Adipose tissue (tissue), 3 donors: Measurements from ENCODE around the gene MTHFD2L. TPM values are rescaled to one million over a fixed set of nuclear protein-coding genes. Genes with fewer than 3 reads are reported as not detected.

ENCODE experiments used
- H3K27ac ChIP-seq: one replicate; pipeline ENCODE4 v1.5.1; 2013; ENCODE audit warnings: low read depth, low read length
- WGBS, 3 donors: extraction: QIAGEN DNeasy Blood & Tissue Kit; methylation state at CpG; one replicate each; pipeline ENCODE4 v1.1.7; 2013; 5-methylcytosine and 5-hydroxymethylcytosine counted together
- polyA plus RNA-seq, 3 donors: library from polyadenylated mRNA; stranded (reverse); fragments of 200-250 nt; gene quantifications; one replicate each; pipeline ENCODE4 v1.2.3, GENCODE V29; 2013
- donor health status: healthy with polysubstance abuse.
- donor health status: Bipolar disorder and iron deficiency.
- donor health status: healthy.

Gene MTHFD2L
- polyA plus RNA-seq: 1 to 10 TPM; 4.5 to 7.8 (median 5.1) TPM

GRCh38 chr4:74157561-74158465 is at the start of gene MTHFD2L:
Gene MTHFD2L, plus strand, starts transcription at chr4:74158118. Its CDS starts 21 bp downstream, at chr4:74158139.
- H3K27ac ChIP-seq: no peak within 1 kb of the TSS
- 0 to 1% (median 0%) methylated on average over 70 to 78 of the region's 78 CpGs for WGBS, 3 donors

GRCh38 chr4:74108457-74109115 is 49.3 kb upstream of the MTHFD2L start:
- no peak overlapping the region for H3K27ac ChIP-seq
- WGBS, 3 donors: 94 to 98% (median 96%) methylated on average over 1 of the region's 1 CpG

DNA sequence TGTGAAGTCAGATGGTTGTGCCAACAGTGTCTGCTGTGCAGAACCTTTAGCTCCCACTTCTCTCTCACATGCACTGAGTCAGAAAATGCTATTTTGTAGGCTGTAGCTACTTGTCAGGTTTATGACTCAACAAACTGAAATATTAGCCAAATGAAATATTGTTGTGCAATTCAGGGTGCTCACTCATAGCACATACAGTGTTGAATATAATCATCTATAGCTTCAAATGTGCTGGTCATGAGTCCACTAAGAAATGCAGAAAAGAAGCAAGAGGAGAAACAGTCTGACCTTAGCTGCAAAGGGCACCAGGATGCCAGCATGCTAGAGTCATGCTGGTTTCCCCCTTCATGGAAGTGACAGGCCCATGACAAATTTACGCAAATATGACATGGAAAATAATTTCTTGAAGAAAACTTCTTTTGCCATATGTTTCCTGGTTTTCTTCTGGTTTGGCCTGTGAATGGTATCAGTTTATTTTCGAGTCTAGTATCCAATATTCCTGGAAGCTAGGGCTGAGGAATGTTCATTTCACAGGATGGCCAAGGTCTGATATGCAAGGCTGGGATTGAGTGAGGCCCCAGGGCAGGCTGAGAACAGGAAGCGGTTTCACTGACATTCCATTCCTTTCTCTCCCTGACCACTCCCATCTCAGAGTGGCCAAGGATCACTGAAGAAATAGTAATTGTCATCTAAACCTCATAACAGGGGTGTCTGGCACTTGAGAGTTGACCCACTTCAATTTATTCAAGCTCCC is 48.6 kb upstream of the MTHFD2L start:
- 50 to 64% (median 53%) methylated on average over 3 of the region's 3 CpGs for WGBS, 3 donors

GRCh38 chr4:74109870-74110605 is 47.9 kb upstream of the MTHFD2L start:
- H3K27ac ChIP-seq: no peak overlapping the region
- WGBS, 3 donors: 64 to 65% (median 65%) methylated on average over 6 of the region's 6 CpGs

More for the DNA sequence above, 48.6 kb upstream of the MTHFD2L start:
- no peak overlapping the region for H3K27ac ChIP-seq

DNA sequence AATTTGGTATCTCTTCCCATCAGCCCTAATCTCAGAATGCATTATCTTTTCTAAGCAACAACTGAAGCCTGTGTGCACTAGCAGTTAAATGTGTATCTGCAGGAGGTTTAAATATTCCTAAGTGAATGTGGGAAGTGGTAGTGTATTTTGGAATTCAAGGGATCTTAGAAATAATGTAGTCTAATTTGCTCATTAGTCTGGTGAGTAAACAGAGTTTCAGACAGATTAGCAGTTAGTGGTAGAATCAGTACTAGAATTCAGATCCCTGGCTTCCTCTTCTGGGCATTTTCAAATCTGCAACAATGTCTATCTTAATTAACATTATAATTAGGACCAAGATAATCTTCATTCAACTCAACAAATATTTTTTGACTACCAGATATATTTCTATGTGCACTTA is 47.2 kb upstream of the MTHFD2L start:
- H3K27ac ChIP-seq: no peak overlapping the region

DNA sequence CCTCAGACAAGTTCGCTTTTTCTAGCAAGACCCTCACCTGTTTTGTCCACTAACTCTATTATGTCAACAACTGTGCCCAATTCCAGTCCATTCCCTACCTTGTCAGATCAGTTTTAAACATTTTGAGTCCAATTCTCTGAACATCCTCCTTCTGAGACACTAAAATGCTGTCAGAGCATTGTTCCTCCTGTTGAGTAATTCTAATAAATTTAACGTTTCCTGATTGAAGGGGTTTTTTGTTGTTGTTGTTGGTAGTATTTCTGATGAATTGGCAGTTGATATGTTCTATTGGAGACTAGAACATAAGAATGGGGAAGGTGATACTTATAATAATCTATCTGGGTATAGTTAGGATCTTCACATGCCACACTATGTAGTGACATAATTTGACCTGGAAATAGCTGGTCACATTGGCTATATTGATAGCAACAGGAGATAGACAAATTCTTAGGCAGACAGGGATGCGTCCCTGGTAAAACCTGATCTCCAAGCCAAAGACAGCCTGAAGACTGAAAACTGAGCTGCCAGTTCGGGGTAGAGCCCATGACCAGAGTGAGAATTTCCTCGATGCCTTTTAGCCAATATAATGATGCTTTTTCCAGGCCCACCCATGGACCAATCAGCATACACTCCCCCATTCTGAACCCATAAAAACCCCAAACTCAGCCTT is 46.5 kb upstream of the MTHFD2L start:
- no peak overlapping the region for H3K27ac ChIP-seq
- 81 to 88% (median 85%) methylated on average over 5 of the region's 5 CpGs for WGBS, 3 donors

- WGBS, 3 donors: 78 to 91% (median 84%) methylated on average over 5 of the region's 5 CpGs
- no peak overlapping the region for H3K27ac ChIP-seq
Measured at GRCh38 chr4:74111990-74112389, 45.9 kb upstream of the MTHFD2L start.

DNA sequence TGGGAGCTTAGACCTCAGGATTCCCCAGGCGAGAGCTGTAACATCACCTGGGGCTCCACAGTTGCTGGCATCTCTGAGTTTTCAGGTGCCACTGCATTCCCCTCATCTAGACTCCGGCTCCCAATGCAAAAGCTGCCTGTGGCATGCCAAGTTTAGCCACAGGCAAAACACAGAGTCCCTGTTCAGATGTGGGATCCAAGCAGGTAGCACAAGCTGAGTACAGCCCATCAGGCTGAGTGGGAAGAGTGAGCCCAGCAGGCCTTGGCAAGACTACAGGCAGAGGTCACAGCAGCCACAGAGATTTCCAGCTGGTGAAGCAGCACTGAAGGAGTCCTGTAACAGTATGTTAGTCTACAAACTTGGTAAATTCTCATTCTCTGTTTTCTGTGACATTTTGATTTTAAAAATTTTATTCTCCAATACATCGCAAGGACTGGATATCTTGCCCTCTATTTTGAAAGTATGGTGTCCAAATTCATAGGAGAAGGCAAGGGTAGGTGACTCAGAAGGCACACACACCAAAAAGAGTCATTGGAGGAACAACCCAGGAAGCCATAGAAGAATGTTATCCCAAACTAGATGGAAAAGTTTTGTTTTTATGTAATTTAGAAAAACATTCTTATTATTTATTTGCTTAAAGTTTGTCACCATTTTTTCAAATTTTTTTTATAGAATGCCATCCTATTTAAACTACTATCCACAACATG is 45.4 kb upstream of the MTHFD2L start:
- 95 to 100% (median 95%) methylated on average over 3 of the region's 3 CpGs for WGBS, 3 donors
- no peak overlapping the region for H3K27ac ChIP-seq

DNA sequence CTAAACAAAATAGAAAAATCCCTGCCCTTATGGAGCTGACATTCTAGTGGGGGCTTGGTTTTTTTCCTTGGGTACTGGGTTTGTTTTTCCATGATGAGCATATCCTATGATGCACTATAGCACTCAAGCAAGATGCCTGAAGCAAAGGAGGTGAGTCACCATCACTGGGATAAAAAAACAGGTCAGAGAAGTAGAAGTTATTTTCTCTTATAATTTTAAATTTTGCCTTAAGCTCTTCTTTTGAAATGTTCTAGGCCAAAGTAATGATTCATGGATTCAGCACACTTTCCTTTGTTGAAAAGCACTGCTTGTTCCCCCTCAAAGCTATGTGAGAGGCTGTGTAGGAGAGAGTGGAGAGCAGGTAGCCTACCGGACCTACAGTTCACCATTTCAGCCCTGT is 43.7 kb upstream of the MTHFD2L start:
- WGBS, 3 donors: 93 to 100% (median 96%) methylated on average over 1 of the region's 1 CpG
- H3K27ac ChIP-seq: no peak overlapping the region

- H3K27ac ChIP-seq: no peak overlapping the region
- WGBS, 3 donors: 16 to 43% (median 36%) methylated on average over 3 of the region's 3 CpGs
Measured at GRCh38 chr4:74117024-74117534, 40.8 kb upstream of the MTHFD2L start.

DNA sequence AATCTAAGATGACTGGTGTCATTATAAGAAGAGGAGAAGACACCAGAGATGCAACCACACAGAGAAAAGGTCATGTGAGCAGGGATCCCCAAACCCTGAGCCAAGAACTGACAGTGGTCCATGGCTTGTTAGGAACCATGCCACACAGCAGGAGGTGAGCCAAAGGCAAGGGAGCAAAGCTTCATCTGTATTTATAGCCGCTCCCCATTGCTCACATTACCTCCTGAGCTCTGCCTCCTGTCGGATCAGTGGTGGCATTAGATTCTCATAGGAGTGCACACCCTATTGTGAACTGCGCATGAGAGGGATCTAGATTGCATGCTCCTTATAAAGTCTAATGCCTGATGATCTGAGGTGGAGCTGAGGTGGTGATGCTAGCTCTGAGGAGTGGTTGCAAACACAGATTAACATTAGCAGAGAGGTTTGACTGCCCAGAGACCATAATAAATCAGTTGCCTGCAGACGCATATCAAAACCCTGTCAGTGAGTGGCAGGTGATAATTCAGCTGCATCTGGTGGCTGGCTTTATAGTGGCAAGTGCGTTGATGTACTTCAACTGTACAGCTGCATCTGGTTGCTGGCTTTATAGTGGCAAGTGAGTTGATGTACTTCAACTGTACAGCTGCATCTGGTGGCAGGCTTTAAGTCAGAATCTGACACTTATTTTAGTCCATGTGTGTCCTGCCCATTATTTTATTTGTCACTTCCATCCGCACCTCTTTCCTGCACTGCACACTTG is 39.1 kb upstream of the MTHFD2L start:
- no peak overlapping the region for H3K27ac ChIP-seq
- WGBS, 3 donors: 87 to 95% (median 95%) methylated on average over 6 of the region's 6 CpGs

DNA sequence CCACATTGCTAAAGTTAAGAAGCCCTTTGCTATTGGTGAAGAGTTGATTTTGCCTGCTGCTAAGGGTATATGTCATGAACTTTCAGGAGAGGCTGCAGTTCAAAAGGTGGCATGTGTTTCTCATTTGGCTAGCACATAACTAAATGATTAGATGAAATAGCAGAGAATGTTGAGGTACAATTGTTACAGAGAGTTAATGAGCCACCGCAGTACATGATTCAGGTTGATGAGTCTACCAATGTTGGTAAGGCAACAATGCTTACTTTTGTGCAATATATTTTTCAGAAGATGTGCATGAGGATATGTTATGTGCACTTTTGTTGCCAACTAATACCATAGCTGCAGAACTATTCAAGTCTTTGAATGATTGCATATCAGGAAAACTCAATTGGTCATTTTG is 37.8 kb upstream of the MTHFD2L start:
- WGBS, 3 donors: 97 to 100% (median 99%) methylated on average over 1 of the region's 1 CpG
- no peak overlapping the region for H3K27ac ChIP-seq

DNA sequence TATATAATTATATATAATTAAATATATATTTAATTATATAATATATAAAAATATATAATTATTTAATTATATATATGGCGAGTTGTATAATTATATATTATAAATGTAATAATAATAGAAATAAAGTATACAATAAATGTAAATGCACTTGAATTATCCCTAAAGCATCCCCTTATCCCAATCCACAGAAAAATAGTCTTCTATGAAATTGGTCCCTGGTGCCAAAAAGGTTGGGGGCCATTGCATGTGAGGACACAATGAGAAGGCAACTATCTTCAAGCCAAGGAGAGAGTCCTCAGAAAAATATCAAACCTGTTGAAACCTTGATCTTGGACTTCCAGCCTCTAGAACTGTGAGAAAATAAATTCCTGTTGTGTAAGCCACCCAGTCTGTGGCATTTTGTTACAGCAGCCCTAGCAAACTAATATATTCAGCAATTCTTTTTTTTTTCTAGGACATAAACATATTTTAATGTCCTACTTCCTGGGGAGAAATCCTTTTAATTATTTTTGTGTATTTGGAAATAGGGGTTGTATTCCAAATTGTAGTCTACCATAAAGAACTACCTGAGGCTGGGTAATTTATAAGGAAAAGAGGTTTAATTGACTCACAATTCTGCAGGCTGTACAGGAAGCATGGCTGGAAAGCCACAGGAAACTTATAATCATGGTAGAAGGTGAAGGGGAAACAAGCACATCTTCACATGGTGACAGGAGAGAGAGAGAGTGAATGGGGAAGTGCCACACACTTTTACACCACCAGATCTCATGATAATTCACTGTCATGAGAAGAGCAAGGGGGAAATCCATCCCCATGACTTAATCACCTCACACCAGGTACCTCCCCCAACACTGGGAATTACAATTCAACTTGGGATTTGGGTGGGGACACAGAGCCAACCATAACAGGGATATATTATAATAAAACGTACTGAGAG is 36.0 kb upstream of the MTHFD2L start:
- no peak overlapping the region for H3K27ac ChIP-seq
- WGBS, 3 donors: 66 to 87% (median 73%) methylated on average over 2 of the region's 2 CpGs

DNA sequence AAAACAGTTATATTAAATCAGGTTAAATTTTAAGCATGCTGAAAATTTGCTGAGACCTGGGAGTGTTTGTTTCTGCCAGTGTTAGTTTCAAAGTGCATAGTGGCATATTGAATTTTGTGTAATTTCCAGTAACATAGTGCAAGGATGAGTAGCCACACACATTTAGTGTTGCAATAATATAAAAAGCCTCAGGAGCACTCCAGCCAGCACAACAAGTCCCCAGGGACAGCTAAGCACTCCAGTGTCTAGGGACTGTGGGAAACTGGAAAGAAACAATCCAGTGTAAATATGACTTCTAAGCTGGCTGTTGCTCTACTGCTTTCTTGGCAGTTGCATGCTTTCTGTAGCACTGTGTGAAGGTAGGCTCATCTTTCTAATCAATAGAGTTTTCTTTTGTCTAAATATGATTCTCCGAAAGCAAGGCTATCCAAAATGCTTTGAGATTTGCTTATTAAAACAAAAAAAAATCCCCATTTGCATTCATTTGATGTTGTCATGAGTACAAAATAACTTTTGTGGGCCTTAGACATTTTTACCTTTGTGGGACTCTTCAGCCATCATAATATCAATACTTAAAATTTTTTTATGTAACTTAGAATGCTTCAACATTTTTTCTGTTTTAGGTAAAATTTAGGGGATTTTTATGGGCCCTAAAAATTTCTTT is 34.7 kb upstream of the MTHFD2L start:
- 46 to 78% (median 76%) methylated on average over 1 of the region's 1 CpG for WGBS, 3 donors
- no peak overlapping the region for H3K27ac ChIP-seq

DNA sequence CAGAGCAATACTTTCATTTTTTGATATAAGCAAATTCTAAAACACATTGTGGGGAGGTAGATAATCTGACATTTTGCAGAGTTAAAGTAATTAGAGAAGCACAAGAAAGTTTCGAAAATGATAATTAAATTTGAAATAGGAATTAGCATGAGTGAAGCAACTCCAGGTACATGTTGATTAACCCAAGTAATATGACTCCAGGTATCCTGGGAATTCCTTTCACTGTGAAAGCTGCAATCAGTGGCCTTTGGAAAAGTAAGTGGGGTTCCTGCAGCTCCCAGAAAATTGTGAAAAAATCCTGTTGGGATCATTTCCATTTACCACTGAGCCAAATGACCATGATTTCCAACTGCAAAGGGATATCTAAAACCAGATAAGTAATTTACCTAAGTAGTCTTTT is 32.9 kb upstream of the MTHFD2L start:
- H3K27ac ChIP-seq: no peak overlapping the region
- WGBS, 3 donors: 88 to 93% (median 92%) methylated on average over 1 of the region's 1 CpG
